Measurements from ENCODE around the gene HDAC4. TPM values are rescaled to one million over a fixed set of nuclear protein-coding genes. Genes with fewer than 3 reads are reported as not detected.
A peak's percentile ranks its signal among the peaks of the same experiment; 100 is the strongest.

HDAC4 gene
- total and polyA plus RNA-seq, 2 experiments from 2014 or later = 8.1 to 41.8 TPM

GRCh38 chr2:239119346-239120126 is 281.3 kb downstream of the HDAC4 start:
- DNase-seq (ENCODE audit: low spot score) (no peak), ATAC-seq (peak; percentile 48)
- no peaks in the 10 kb centered on the region for H3K79me2 ChIP-seq (replicated peaks; ENCODE audit: insufficient read depth)
- Mint-ChIP-seq H3K36me3 (ENCODE audit: low read depth) (peaks cover 10% of the 10 kb centered on the region), H3K4me3 (no peak overlapping the region), H3K27me3 (ENCODE audit: insufficient read depth, low read depth, poor library complexity) (peaks cover 24% of the 10 kb centered on the region), H3K27ac (no peak overlapping the region; the same call in 1 of the 2 replicates), H3K4me1 (no peaks in the 10 kb centered on the region; the same call in 2 of the 3 replicates), H3K9me3 (no peaks in the 10 kb centered on the region)
- no peaks in the 10 kb centered on the region for H3K27me3 ChIP-seq (ENCODE audit: insufficient read depth)
- H3K27ac ChIP-seq (ENCODE audit: low read depth) = no peak overlapping the region
- no peak overlapping the region for H2AFZ ChIP-seq
- no peaks in the 10 kb centered on the region for H3K36me3 ChIP-seq (ENCODE audit: insufficient read depth)
- H3K9me2 ChIP-seq (ENCODE audit: insufficient read depth) = no peaks in the 10 kb centered on the region
- no peak overlapping the region for H3K4me2 ChIP-seq
- TF ChIP-seq CREB1 (CRISPR knock-in tag; IDR thresholded peaks at IDR 0.05; ENCODE audit: low read depth) (no peak), CTCF (conservative IDR thresholded peaks at IDR 0.05; ENCODE audit: low read depth in 2 of 2) (peak in 1 of 2 experiments; percentile 31; a peak in 2 of 4 replicates)
- H4K20me1 ChIP-seq (replicated peaks; ENCODE audit: insufficient read depth) = no peaks in the 10 kb centered on the region
- H3K4me1 ChIP-seq (ENCODE audit: insufficient read depth) = no peaks in the 10 kb centered on the region
- H3F3A ChIP-seq (replicated peaks; ENCODE audit: low read depth) = no peaks in the 10 kb centered on the region
- H3K4me3 ChIP-seq = no peak overlapping the region

- Histone ChIP-seq H2AFZ (no peak overlapping the region), H3K4me2 (no peak overlapping the region), H3K27ac (ENCODE audit: low read depth) (no peak overlapping the region), H3K9me2 (ENCODE audit: insufficient read depth) (no peaks in the 10 kb centered on the region), H3K4me3 (no peak overlapping the region), H3F3A (replicated peaks; ENCODE audit: low read depth) (no peaks in the 10 kb centered on the region), H3K36me3 (ENCODE audit: insufficient read depth) (no peaks in the 10 kb centered on the region), H4K20me1 (replicated peaks; ENCODE audit: insufficient read depth) (no peaks in the 10 kb centered on the region), H3K4me1 (ENCODE audit: insufficient read depth) (no peaks in the 10 kb centered on the region), H3K27me3 (ENCODE audit: insufficient read depth) (no peaks in the 10 kb centered on the region), H3K79me2 (replicated peaks; ENCODE audit: insufficient read depth) (no peaks in the 10 kb centered on the region)
- TF ChIP-seq JUNB (IDR thresholded peaks at IDR 0.05; ENCODE audit: unreplicated experiment) (no peak), CTCF (conservative IDR thresholded peaks at IDR 0.05; ENCODE audit: low read depth in 2 of 2) (no peak), POLR2AphosphoS5 (IDR thresholded peaks at IDR 0.05; ENCODE audit: low read depth) (no peak), CREB1 (CRISPR knock-in tag; IDR thresholded peaks at IDR 0.05; ENCODE audit: low read depth) (no peak), ZNF462 (CRISPR knock-in tag; IDR thresholded peaks at IDR 0.05) (no peak), ETS1 (IDR thresholded peaks at IDR 0.05) (no peak)
- DNase-seq (ENCODE audit: low spot score) (no peak), ATAC-seq (no peak)
- H3K36me3 Mint-ChIP-seq (ENCODE audit: low read depth) = peaks cover 2% of the 10 kb centered on the region; the same call in 2 of the 3 replicates
- H3K4me3 Mint-ChIP-seq = no peak overlapping the region
- no peaks in the 10 kb centered on the region for H3K9me3 Mint-ChIP-seq
- H3K27ac Mint-ChIP-seq = no peak overlapping the region
- H3K27me3 Mint-ChIP-seq (ENCODE audit: insufficient read depth, low read depth, poor library complexity) = peaks cover 23% of the 10 kb centered on the region
- H3K4me1 Mint-ChIP-seq = peaks cover 3% of the 10 kb centered on the region; the same call in 2 of the 3 replicates
Observed at GRCh38 chr2:239118675-239119211, 282.1 kb downstream of the HDAC4 start.

All from GM23338 (cell line).